Chondrocyte (in vitro differentiated cells): ENCODE measurements around the gene DCHS2. TPM values are rescaled to one million over a fixed set of nuclear protein-coding genes. Genes with fewer than 3 reads are reported as not detected.

Experiments used
- DNase-seq: peaks from one replicate; pipeline ENCODE4 v3.0.0; 2021; ENCODE audit warnings: mixed read lengths, low spot score
- H3K27ac Mint-ChIP-seq: one replicate; pipeline ENCODE4 v1.8.0; 2021; ENCODE audit warnings: mild to moderate bottlenecking, moderate library complexity, mixed read lengths; ENCODE audit not compliant: unreplicated experiment
- H3K27me3 Mint-ChIP-seq: 2 replicates; pipeline ENCODE4 v1.8.0; 2021; ENCODE audit warnings: low read depth, mixed read lengths
- H3K36me3 Mint-ChIP-seq: 2 replicates; pipeline ENCODE4 v1.8.0; 2021; ENCODE audit warnings: low read depth, mixed read lengths
- H3K4me1 Mint-ChIP-seq: 2 replicates; pipeline ENCODE4 v1.8.0; 2021; ENCODE audit warnings: low read depth, mild to moderate bottlenecking, mixed read lengths
- H3K4me3 Mint-ChIP-seq: one replicate; pipeline ENCODE4 v1.8.0; 2021; ENCODE audit warnings: mild to moderate bottlenecking, moderate library complexity, mixed read lengths; ENCODE audit not compliant: unreplicated experiment
- H3K9me3 Mint-ChIP-seq: 2 replicates; pipeline ENCODE4 v1.8.0; 2021; ENCODE audit warnings: low read depth, mixed read lengths
- total RNA-seq: library from RNA; stranded (reverse); gene quantifications from 3 replicates; pipeline ENCODE4 v1.2.1, GENCODE V29; 2021
- TF ChIP-seq, protein P1 (sequence below): fragments of 200-600 bp; sonication (generic); IDR thresholded peaks from 2 replicates; pipeline ENCODE4 v1.5.0; 2021; ENCODE audit warnings: antibody characterized with exemption, mild to moderate bottlenecking, moderate library complexity

The DCHS2 gene
- total RNA-seq, 1 donor from 2014 or later: not detected

DNA sequence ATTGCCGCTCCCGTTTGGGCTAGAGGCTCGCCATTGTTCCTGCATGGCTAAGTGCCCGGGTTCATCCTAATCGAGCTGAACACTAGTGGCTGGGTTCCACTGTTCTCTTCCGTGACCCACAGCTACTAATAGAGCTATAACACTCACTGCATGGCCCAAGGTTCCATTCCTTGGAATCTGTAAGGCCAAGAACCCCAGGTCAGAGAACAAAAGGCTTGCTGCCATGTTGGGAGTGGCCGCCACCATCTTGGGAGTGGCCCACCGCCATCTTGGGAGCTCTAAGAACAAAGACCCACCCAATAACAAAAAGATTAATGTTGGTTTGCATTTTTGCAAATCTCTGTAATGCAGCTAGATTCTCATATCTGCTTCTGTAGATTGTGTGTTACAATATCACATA lies 299.0 kb downstream of the DCHS2 start:
- TF ChIP-seq, protein P1, sequence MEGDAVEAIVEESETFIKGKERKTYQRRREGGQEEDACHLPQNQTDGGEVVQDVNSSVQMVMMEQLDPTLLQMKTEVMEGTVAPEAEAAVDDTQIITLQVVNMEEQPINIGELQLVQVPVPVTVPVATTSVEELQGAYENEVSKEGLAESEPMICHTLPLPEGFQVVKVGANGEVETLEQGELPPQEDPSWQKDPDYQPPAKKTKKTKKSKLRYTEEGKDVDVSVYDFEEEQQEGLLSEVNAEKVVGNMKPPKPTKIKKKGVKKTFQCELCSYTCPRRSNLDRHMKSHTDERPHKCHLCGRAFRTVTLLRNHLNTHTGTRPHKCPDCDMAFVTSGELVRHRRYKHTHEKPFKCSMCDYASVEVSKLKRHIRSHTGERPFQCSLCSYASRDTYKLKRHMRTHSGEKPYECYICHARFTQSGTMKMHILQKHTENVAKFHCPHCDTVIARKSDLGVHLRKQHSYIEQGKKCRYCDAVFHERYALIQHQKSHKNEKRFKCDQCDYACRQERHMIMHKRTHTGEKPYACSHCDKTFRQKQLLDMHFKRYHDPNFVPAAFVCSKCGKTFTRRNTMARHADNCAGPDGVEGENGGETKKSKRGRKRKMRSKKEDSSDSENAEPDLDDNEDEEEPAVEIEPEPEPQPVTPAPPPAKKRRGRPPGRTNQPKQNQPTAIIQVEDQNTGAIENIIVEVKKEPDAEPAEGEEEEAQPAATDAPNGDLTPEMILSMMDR: no peak
- Mint-ChIP-seq H3K27me3 (no peaks in the 10 kb centered on the region), H3K9me3 (peaks cover 15% of the 10 kb centered on the region), H3K4me3 (no peak overlapping the region), H3K4me1 (peaks cover 9% of the 10 kb centered on the region), H3K27ac (no peak overlapping the region), H3K36me3 (peaks cover 13% of the 10 kb centered on the region)
- DNase-seq: no peak

DNA sequence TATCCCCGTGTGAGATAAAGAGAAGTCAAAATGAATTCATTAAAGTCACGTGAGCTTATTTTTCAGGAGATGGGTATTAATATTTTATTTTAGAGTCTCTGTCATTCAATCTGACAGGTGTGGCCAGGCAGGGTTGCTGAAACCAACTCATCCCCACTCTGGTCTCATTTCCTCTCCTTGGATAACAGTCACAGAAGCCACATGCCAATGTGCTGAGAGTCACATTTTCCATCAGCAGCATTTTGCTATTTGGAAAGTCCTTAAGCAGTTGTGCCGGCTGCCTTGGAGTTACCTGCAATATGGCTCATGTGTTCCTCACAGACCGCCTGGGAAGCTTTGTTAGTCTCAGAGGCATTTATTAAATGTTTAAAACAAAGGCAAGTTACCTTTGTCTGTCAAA lies 302.3 kb downstream of the DCHS2 start:
- no peaks in the 10 kb centered on the region for H3K9me3 Mint-ChIP-seq
- peaks cover 4% of the 10 kb centered on the region for H3K36me3 Mint-ChIP-seq
- H3K4me1 Mint-ChIP-seq: peaks cover 9% of the 10 kb centered on the region
- no peak for DNase-seq
- H3K27ac Mint-ChIP-seq: no peak overlapping the region
- no peaks in the 10 kb centered on the region for H3K27me3 Mint-ChIP-seq
- TF ChIP-seq, protein P1: no peak
- H3K4me3 Mint-ChIP-seq: no peak overlapping the region

DNA sequence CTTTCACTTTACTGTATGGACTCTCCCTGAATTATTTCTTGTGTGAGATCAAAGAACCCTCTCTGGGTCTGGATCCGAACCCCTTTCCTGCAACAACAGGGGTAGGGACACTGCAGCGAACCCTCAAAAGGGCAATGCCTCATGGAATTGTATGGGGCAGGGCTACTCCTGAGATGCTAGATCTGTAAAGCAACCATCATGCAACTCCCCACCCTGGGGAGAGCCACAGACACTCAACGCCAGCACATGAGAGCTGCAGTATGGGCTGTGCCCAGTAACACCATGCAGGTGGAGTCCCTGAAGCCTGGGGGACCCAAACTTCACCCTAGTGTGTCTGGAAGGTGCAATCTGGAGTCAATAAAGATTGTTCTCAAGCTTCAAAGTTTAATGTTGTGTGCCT lies 304.7 kb downstream of the DCHS2 start:
- H3K9me3 Mint-ChIP-seq: no peaks in the 10 kb centered on the region
- H3K36me3 Mint-ChIP-seq: peaks cover 4% of the 10 kb centered on the region

DNA sequence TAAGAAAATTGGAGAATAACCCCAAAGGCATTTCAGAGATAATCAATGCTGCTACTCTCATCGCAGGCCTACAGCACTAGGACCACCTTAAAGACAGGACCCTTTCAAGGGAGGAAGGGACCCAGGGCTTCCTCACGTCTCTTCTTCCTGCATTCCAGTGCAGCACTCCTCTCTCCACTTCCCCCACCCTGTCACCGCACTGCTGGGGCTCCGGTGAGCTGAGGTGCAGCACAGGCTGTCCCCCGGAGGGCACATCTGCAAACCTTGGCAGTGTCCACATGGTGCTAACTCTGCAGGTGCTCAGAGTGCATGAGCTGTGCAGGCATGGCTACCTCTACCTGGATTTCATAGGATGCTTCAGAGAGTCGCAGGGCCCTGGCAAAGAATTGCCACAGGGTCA lies 305.6 kb downstream of the DCHS2 start:
- no peaks in the 10 kb centered on the region for H3K9me3 Mint-ChIP-seq
- TF ChIP-seq, protein P1: no peak
- peaks cover 9% of the 10 kb centered on the region for H3K4me1 Mint-ChIP-seq
- H3K36me3 Mint-ChIP-seq: no peaks in the 10 kb centered on the region
- H3K4me3 Mint-ChIP-seq: no peak overlapping the region
- DNase-seq: no peak
- H3K27me3 Mint-ChIP-seq: no peaks in the 10 kb centered on the region
- H3K27ac Mint-ChIP-seq: no peak overlapping the region

More for the DNA sequence above, 304.7 kb downstream of the DCHS2 start:
- H3K27ac Mint-ChIP-seq: no peak overlapping the region
- H3K4me1 Mint-ChIP-seq: peaks cover 9% of the 10 kb centered on the region
- no peak overlapping the region for H3K4me3 Mint-ChIP-seq
- no peaks in the 10 kb centered on the region for H3K27me3 Mint-ChIP-seq
- TF ChIP-seq, protein P1: no peak
- DNase-seq: no peak

DNA sequence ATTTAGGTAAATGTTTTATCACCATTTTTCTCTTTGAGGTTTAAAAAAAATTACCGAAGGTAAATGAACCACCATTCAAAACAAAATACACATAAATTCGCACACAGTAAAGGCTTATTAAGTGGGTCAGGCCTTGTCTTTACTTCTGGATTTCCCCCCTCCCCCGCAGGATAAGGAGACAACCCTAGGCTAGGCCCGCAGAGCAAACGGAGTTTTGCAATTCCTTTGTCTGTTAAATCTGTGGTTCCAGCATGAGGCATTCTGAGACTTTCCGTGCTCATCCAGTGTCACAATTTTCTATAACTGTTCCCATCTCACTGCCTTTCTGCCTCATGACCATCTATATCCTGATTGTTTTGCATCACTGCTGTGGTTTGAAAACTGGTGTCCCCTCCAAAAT lies 307.4 kb downstream of the DCHS2 start:
- Mint-ChIP-seq H3K27ac (no peak overlapping the region), H3K4me1 (peaks cover 4% of the 10 kb centered on the region), H3K4me3 (no peak overlapping the region), H3K9me3 (no peaks in the 10 kb centered on the region), H3K36me3 (no peaks in the 10 kb centered on the region), H3K27me3 (no peaks in the 10 kb centered on the region)
- TF ChIP-seq, protein P1: no peak
- DNase-seq: no peak
